ENCODE data around the gene GNMT.

The GNMT gene

DNA sequence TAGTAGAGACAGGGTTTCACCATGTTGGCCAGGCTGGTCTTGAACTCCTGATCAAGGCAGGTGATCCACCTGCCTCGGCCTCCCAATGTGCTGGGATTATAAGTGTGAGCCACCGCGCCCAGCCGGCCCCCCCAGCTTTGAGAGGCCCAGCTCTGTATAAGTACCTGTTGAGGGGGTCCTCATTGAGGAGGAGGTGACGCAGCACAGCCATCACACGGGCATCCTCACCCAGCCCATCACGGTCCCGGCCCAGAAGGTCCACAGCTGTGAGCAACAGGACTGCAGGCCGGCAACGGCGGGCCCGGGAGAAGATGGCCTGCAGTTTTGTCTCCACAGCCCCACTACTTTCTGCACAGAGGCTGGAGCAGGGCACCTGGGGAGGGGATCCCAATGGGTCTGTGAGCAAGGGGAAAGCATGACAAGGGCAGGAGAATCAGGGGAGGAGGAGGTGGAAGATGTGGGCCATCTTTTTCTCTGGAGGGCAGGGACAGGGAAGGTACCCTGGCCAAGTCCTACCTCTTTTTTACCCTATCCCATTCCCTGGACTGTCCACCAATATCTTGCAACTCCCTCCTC is 7.7 kb downstream of the GNMT start:
- H3K9me3 ChIP-seq (ENCODE audit: low read depth, low read length), result no peaks in the 10 kb centered on the region
- no peaks in the 10 kb centered on the region; the same call in 1 of the 2 replicates for H3K36me3 ChIP-seq (ENCODE audit: insufficient read depth, low read length)
- no peak overlapping the region for H3K27ac ChIP-seq
- DNase-seq (ENCODE audit: low read depth, low spot score), result no peak
- no peak overlapping the region for H3K9ac ChIP-seq (ENCODE audit: insufficient read length)
- H3K4me3 ChIP-seq, result no peak overlapping the region
- TF ChIP-seq POLR2AphosphoS5 (IDR thresholded peaks at IDR 0.05; ENCODE audit: borderline replicate concordance, low read depth, low read length), result no peak
- no peak for TF ChIP-seq EZH2 (IDR thresholded peaks at IDR 0.05)
- TF ChIP-seq FOXP2 (optimal IDR thresholded peaks at IDR 0.05; ENCODE audit: control extremely low read depth, extremely low read length, insufficient read depth), result no peak

DNA sequence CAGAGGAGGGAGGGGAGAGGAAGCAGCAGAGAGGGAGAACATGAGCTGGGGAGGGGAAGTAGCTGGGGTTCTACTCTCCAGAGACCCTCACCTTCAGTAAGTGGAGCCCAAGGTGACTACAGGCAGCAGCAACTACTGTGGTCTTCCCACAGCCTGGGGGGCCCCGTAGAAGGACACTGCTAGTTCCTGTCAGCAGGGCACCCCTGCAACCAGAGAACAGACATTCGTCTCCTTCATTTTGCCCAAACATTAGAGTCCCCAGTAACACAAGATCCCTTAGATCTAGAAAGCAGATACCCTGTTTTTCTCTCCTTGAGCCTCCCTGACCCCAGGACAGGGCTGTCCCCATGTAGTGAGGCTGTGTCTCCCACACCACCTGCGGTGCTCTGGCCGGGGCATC is 8.2 kb downstream of the GNMT start:
- H3K4me3 ChIP-seq, result no peak overlapping the region
- no peaks in the 10 kb centered on the region for H3K9me3 ChIP-seq (ENCODE audit: low read depth, low read length)
- TF ChIP-seq POLR2AphosphoS5 (IDR thresholded peaks at IDR 0.05; ENCODE audit: borderline replicate concordance, low read depth, low read length) (no peak), FOXP2 (optimal IDR thresholded peaks at IDR 0.05; ENCODE audit: control extremely low read depth, extremely low read length, insufficient read depth) (no peak), EZH2 (IDR thresholded peaks at IDR 0.05) (no peak)
- no peak for DNase-seq (ENCODE audit: low read depth, low spot score)
- no peaks in the 10 kb centered on the region; the same call in 1 of the 2 replicates for H3K36me3 ChIP-seq (ENCODE audit: insufficient read depth, low read length)
- H3K27ac ChIP-seq, result no peak overlapping the region
- no peak overlapping the region for H3K9ac ChIP-seq (ENCODE audit: insufficient read length)

DNA sequence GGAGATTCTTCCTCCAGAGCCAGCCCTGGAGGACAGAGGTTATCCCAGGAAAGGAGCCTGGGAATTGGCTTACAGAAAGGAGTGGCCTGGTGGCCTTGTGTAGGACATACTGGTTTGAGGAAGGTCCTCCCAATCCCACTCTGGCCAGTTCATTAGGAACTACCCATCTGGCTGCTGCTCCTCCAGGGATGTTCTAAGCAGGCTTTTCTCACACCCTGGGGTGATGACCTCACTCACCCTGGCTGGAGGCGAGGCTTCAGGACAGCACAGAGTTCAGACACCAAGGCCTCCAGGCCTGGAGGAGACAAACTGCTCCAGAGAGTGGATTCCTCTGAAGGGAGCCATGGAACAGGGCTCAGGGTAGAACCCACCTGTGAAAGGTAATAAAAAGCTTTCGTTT is 8.9 kb downstream of the GNMT start:
- no peak overlapping the region for H3K4me3 ChIP-seq
- no peak for DNase-seq (ENCODE audit: low read depth, low spot score)
- no peak overlapping the region for H3K27ac ChIP-seq
- H3K9me3 ChIP-seq (ENCODE audit: low read depth, low read length), result no peaks in the 10 kb centered on the region
- H3K36me3 ChIP-seq (ENCODE audit: insufficient read depth, low read length), result no peaks in the 10 kb centered on the region; the same call in 1 of the 2 replicates
- TF ChIP-seq POLR2AphosphoS5 (IDR thresholded peaks at IDR 0.05; ENCODE audit: borderline replicate concordance, low read depth, low read length), result no peak
- no peak for TF ChIP-seq EZH2 (IDR thresholded peaks at IDR 0.05)
- no peak for TF ChIP-seq FOXP2 (optimal IDR thresholded peaks at IDR 0.05; ENCODE audit: control extremely low read depth, extremely low read length, insufficient read depth)
- H3K9ac ChIP-seq (ENCODE audit: insufficient read length), result no peak overlapping the region

DNA sequence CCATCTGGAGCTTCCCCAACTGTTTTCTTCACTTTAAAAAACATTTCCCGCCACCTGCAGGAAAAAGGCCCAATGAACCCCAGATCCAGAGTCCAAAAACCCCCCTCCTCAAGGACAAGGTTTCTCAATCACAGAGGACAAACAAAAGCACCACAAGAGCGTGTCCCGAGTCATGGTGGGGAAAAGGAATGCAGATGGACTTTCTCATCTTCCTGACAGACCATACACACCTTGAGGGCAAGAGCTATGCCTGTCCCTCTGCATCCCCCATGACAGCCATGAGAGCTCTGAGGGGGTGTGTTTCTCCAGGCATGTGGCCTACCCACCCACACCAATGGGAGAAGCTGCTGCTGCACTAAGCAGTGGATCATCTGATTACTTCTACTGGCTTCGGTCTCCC is 9.4 kb downstream of the GNMT start:
- Histone ChIP-seq H3K36me3 (ENCODE audit: insufficient read depth, low read length) (no peaks in the 10 kb centered on the region), H3K9me3 (ENCODE audit: low read depth, low read length) (no peaks in the 10 kb centered on the region)
- no peak for DNase-seq (ENCODE audit: low read depth, low spot score)

DNA sequence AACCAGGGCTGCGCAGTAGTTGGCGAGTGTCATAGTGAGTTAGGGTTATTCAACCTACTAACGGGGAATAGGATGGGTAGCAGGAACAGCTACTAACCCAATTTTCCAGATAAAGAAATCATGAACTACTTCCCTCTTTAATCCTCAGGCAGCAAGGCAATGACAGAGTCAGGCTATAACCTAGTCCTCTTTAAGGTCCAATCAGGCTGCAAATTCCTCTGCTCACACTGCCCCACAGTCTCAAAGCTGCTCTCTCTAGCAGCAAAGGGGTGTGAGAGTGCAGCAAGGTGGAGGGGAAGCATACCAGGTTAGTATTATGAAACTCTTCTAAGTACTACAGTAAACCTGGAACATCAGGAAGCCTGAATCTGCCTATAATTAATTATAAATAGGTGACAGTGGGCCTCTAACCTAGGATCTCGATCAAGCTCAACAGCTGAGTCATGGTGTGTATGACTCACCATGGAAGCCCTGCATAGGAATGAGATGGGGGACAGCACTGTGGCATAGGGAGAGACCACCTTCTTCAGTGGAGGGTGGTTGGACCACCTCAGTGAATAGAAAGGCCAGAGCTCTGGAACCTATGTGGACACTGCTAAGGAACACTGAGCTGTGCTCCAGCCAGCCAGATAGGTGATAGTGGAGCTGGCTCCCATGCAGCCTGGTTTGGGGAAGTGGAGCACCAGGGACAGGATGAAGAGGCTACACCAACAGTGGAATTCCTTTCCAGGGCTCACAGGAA is 10.5 kb downstream of the GNMT start:
- no peak for DNase-seq (ENCODE audit: low read depth, low spot score)
- TF ChIP-seq POLR2AphosphoS5 (IDR thresholded peaks at IDR 0.05; ENCODE audit: borderline replicate concordance, low read depth, low read length) (no peak), FOXP2 (optimal IDR thresholded peaks at IDR 0.05; ENCODE audit: control extremely low read depth, extremely low read length, insufficient read depth) (no peak), EZH2 (IDR thresholded peaks at IDR 0.05) (no peak)
- H3K27ac ChIP-seq, result peak overlapping the region; percentile 52; the same call in 1 of the 2 replicates
- H3K9me3 ChIP-seq (ENCODE audit: low read depth, low read length), result no peaks in the 10 kb centered on the region
- H3K4me3 ChIP-seq, result no peak overlapping the region
- no peak overlapping the region for H3K9ac ChIP-seq (ENCODE audit: insufficient read length)
- no peaks in the 10 kb centered on the region for H3K36me3 ChIP-seq (ENCODE audit: insufficient read depth, low read length)

More for the DNA sequence above, 9.4 kb downstream of the GNMT start:
- TF ChIP-seq FOXP2 (optimal IDR thresholded peaks at IDR 0.05; ENCODE audit: control extremely low read depth, extremely low read length, insufficient read depth), result no peak
- TF ChIP-seq EZH2 (IDR thresholded peaks at IDR 0.05), result no peak
- no peak for TF ChIP-seq POLR2AphosphoS5 (IDR thresholded peaks at IDR 0.05; ENCODE audit: borderline replicate concordance, low read depth, low read length)
- H3K27ac ChIP-seq, result no peak overlapping the region
- no peak overlapping the region for H3K9ac ChIP-seq (ENCODE audit: insufficient read length)
- H3K4me3 ChIP-seq, result no peak overlapping the region

DNA sequence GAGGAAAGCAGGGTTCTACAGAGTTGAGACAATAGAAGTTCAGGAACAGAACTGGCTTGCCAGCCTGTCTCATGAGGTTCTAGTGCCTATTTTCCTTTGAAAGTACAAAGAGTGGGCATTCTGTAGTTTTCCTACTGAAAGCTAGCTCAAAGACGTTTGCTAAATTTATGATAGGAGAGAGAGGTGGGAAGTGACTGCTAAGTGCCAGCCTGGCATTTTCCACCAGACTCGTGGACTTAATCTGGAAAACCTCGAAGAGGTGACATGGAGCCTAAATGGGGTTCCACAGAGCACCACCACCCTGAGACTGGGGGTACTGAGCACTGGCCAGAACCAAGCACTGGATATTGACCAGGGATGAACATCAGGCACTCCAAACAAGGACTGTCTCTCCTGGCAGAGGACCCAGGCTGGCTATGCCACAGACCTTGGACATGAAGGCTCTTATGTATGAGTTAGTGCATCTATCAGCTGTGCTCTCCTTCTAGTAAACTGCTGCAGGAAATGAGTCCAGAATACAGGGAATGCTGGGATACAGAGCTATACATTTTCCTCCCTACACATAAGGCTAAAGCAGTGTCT is 11.3 kb downstream of the GNMT start:
- Histone ChIP-seq H3K36me3 (ENCODE audit: insufficient read depth, low read length) (peaks cover 2% of the 10 kb centered on the region; the same call in 1 of the 2 replicates), H3K9me3 (ENCODE audit: low read depth, low read length) (no peaks in the 10 kb centered on the region), H3K27ac (peak overlapping the region; percentile 52; the same call in 1 of the 2 replicates), H3K9ac (ENCODE audit: insufficient read length) (no peak overlapping the region), H3K4me3 (no peak overlapping the region)
- DNase-seq (ENCODE audit: low read depth, low spot score), result no peak
- TF ChIP-seq POLR2AphosphoS5 (IDR thresholded peaks at IDR 0.05; ENCODE audit: borderline replicate concordance, low read depth, low read length) (no peak), FOXP2 (optimal IDR thresholded peaks at IDR 0.05; ENCODE audit: control extremely low read depth, extremely low read length, insufficient read depth) (no peak), EZH2 (IDR thresholded peaks at IDR 0.05) (no peak)

DNA sequence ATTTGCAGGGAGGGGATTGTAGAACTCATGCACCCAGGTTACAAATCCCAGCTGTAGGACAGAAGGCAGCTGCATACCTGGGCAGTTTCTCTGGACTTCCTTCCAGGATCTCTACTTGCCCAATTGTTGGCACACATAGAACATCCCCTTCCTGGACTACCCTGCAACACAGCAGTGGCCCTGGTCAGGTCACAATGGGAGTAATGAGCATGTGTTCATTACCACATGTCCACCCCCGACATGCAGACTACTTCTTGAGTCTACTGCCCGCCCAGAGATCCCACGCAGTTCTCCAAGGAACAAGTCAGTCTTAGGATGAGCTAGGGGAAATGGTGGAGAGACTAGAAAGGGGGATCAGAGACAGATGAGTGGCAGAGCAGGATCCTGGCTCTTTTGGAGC is 13.4 kb downstream of the GNMT start:
- Histone ChIP-seq H3K4me3 (no peak overlapping the region), H3K9ac (ENCODE audit: insufficient read length) (no peak overlapping the region), H3K9me3 (ENCODE audit: low read depth, low read length) (no peaks in the 10 kb centered on the region), H3K27ac (no peak overlapping the region), H3K36me3 (ENCODE audit: insufficient read depth, low read length) (peaks cover 4% of the 10 kb centered on the region; the same call in 1 of the 2 replicates)
- no peak; the same call in 1 of the 2 replicates for TF ChIP-seq POLR2AphosphoS5 (IDR thresholded peaks at IDR 0.05; ENCODE audit: borderline replicate concordance, low read depth, low read length)
- no peak for TF ChIP-seq EZH2 (IDR thresholded peaks at IDR 0.05)
- TF ChIP-seq FOXP2 (optimal IDR thresholded peaks at IDR 0.05; ENCODE audit: control extremely low read depth, extremely low read length, insufficient read depth), result no peak
- DNase-seq (ENCODE audit: low read depth, low spot score), result no peak

DNA sequence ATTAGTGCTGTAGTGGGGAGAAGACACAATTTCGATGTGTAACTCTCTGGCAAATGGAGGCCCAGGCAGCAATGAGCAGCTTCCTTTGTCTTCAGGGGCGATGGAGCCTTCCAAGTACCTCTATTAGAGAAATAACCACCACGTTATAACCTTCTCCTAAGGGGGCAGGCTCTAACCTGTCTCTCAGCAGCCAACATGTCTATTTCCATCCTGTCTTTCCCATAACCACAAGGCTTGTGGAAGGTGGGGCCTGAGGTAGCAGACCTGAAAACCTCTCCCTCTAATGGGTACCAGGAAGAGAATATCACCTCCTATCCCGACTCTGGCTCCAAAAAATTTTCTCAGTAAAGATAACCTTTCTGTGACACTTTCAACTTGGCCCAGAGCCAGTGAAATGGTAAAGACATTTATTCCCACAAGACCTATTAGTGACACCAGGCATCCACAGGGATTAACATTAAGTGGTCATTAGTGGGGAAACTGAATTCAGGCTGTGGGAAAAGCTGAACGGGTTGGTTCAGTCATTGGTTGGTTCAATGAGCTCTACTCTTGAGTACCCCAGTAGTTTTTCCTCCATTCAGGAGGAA is 14.5 kb downstream of the GNMT start:
- H3K9ac ChIP-seq (ENCODE audit: insufficient read length), result no peak overlapping the region
- no peak overlapping the region for H3K27ac ChIP-seq
- H3K9me3 ChIP-seq (ENCODE audit: low read depth, low read length), result no peaks in the 10 kb centered on the region
- DNase-seq (ENCODE audit: low read depth, low spot score), result no peak
- H3K36me3 ChIP-seq (ENCODE audit: insufficient read depth, low read length), result peaks cover 4% of the 10 kb centered on the region; the same call in 1 of the 2 replicates
- H3K4me3 ChIP-seq, result no peak overlapping the region
- no peak for TF ChIP-seq POLR2AphosphoS5 (IDR thresholded peaks at IDR 0.05; ENCODE audit: borderline replicate concordance, low read depth, low read length)
- TF ChIP-seq FOXP2 (optimal IDR thresholded peaks at IDR 0.05; ENCODE audit: control extremely low read depth, extremely low read length, insufficient read depth), result no peak
- TF ChIP-seq EZH2 (IDR thresholded peaks at IDR 0.05), result no peak
